HUDEP-2 (cell line): Measurements from ENCODE around the gene BICD1.

Experiments
- DNase-seq, 76 experiments: peaks; one replicate each; lab custom pipeline; 2025; ENCODE audit not compliant: unreplicated experiment in 76 of 76; lab: John Stamatoyannopoulos, UW

BICD1 gene

DNA sequence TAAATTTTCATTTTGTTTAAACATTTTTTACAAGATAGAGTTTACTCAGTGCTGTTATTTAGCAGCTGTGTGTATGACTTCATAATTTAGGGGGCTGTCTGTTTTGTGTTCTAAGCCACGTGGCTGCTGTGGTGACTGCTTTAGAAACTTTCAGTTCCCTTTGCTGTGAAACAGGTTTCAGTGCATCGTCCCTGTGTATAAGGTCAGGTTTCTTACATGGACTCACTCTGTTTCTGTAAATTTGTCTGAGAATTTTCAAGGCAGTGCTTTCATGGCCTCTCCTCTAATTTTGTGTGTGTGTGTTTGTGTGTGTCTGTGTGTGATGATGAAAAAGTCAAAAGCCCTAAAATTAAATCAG is 32.4 kb downstream of the BICD1 start:
- DNase-seq, result no peak

DNA sequence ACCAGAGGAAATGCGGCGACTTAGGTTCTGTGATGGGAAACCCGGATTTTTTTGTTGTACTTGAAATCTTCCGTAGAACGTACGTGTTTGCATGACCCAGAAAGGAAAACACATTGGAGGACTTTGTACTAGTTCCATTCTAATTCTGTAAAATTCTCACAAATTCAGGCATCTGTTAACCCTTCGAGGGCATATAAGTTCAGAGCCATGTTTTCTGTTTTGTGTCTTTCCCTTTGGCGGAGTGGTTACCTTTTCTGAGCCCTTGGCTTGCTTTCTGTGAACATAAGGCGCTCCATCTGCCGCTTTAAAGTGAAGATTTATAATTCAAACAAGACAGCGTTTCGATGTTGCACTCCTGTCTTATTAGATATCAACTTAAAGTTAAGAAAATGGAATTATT is 34.2 kb downstream of the BICD1 start:
- DNase-seq, result no peak

DNA sequence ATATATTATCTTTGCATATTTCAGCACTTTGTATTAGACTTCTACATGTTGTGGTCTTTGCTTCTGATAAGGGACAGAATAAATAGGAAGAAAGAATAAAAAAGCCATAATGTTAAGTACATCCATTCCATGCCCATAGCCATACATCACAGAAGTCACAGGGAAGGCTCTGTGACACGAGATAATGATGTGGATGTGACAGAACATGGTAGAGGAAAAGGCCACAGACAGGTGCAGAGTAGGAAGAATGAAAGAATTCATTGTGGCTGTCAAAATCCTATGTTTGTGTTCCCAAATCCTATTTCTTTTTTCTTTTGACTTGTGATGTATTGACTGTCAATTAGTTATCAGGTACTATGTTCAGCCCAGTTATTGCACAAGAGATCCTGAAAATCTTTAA is 38.4 kb downstream of the BICD1 start:
- DNase-seq, result no peak

- no peak for DNase-seq
These were observed 39.6 kb downstream of the BICD1 start for GRCh38 chr12:32146074-32146873.

- DNase-seq, result no peak
These were observed 41.7 kb downstream of the BICD1 start for GRCh38 chr12:32148372-32148771.

DNA sequence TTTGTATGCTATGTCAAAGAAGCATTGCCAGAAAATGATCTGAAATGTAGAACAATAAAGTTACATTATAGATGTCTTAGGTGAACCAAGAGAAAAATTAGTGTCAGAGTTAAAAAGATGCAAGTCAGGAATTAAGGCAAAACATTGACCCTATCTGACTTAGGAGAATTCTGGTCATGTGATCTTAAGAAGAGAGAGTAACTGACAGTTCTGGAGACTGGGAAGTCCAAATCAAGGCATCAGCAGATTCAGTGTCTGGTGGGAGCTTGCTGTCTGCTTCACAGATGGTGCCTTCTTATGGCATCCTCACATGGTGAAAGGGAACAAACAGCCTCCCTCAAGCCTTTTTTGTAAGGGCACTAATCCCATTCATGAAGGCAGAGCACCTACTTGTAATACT is 42.8 kb downstream of the BICD1 start:
- DNase-seq, result no peak

DNA sequence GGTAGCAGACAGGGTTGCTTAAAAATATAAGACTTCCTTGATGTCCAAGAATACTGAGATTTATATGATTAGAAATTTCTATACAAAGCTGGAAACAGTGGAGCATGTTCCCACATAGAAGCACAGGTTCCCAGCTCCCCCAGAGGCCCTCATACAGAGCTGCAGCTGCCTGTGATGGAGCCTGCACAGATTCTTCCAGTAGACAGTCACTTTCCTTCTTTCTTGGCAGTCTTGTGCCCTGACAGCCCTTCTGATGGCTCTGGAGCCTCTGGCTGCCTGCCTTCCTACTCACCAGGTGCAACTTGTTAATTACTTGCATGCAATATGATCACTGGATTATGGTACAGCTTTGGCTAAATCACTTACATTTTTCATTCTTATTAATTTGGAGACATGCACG is 44.4 kb downstream of the BICD1 start:
- DNase-seq, result no peak

DNA sequence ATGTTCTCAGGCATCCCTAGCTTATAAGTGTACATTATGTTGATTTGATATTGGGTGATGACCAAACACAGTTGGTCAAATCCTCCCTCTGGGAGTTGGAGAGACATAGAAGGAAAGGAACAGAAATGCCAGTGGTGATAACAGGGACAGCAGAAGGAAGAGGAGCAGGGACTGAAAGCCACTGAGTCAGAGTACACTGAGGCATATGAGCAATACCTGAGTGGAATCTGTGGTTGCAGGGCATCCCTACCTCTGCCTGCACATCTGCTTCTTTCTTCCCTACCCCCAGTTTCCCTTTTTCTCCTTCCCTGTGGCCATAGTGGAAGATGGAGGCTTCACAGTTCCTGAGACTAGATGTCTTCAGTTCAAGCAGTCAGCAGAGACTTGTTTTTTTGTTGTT is 44.9 kb downstream of the BICD1 start:
- DNase-seq, result no peak

DNA sequence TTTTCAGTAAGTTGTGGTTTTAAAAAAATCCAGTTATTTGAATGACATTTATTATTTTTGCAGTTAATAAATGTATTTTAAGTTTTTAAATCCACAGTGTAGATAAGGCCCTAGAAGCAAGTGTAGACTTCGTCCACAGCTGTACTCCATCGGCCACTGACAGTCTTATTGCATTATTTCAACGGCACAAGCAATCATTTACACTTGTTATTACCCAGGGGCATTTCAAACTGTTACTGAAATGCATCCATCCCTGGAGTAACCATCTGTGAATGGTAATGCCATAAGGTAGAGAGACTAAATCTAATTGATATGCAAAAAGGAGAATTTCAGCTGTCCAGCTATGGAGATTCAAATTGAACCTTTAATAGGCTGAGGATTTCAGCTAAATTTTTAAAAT is 48.4 kb downstream of the BICD1 start:
- no peak for DNase-seq

DNA sequence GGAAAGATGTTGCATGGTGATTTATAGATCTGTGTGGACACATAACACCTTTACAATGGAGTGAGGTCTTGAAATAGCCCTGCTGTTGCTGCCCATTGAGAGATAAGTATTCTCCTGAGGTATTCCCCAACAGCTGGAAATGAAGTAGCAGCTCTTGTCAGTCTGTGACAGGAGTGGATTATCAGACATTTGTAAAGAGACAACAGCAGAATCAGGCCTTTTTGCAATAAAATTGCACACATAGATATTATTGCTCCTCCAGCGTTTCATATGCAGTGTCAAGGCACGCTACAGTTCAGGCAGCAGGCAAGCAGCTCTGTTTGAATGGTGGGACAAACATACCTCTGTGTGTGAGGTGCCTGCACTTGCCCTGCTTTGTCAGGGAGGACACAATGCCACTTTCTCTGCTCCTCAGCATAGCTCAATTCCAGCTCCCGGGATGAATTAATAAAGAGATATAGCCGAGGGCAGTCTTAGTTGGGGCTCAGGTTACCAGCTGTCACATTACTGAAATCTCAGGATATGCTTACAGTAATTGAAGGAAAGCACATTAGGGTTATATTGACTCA is 49.4 kb downstream of the BICD1 start:
- DNase-seq, result no peak

- DNase-seq, result no peak
These were observed 51.9 kb downstream of the BICD1 start for GRCh38 chr12:32158525-32158924.

DNA sequence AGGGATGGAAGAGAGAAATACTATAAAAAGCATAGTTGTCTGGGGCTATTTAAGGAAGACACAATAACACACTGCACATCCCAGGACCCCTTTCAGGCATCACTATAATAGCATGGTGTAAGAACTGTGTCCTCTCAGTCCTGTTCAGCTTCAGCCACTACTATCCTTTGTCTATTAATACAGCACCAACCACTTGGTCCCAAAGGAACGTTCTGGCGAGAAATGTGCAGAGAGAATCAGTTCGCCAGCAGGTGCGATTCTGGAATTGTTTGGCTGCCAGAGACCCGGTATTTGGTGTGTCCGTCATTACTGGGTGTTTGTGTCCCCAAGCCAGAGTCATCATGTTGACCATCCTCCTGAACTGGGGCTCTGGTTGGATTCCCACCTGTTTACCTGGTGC is 52.7 kb downstream of the BICD1 start:
- DNase-seq, result no peak

GRCh38 chr12:32159925-32160324 is 53.3 kb downstream of the BICD1 start:
- DNase-seq, result no peak

- no peak for DNase-seq
These were observed 54.4 kb downstream of the BICD1 start for GRCh38 chr12:32161058-32161457.

- no peak for DNase-seq
These were observed 56.9 kb downstream of the BICD1 start for GRCh38 chr12:32163596-32163995.

DNA sequence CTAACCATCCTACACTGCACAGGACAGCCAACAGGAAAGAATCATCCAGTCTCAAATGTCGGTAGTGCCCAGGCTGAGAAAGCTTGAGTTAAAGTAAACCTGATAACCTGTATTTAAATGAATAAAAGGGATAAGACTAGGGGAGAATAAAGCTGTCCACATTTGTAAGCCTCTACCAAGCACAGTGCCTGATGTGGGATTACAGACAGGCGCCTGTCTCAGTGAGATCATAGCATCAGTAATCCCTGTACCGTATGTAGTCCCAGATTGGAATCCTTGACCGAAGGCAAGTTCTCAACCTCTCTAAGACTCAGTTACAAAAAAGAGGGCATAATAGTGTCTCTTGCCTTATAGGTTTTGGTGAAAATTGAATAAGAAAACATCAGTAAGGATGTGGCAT is 59.9 kb downstream of the BICD1 start:
- no peak for DNase-seq

DNA sequence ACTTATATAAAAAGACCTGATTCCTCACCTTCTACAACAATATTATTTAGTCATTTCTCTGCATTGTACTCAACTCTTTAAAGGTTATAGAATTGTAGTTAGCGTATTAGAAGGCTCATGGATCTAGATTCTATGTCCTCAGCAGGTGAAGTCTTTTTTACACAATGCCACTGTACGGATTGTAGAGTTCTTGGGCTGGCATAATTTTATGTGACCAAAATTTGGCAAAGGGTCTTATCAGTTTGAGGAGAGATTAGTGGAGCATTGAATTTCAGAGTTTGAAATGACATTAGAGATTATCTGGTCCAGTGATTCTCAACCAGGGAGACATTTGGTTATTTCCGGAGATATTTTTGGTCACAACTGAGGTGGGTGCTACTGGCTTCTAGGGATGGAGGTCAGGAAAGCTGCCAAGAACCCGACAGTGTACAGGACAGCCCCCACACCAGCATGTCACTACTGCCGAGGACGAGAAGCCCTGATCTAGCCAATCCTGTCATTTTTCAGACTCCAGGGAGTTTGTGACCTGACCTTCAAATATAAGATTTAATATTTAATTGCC is 63.9 kb downstream of the BICD1 start:
- DNase-seq, result no peak

DNA sequence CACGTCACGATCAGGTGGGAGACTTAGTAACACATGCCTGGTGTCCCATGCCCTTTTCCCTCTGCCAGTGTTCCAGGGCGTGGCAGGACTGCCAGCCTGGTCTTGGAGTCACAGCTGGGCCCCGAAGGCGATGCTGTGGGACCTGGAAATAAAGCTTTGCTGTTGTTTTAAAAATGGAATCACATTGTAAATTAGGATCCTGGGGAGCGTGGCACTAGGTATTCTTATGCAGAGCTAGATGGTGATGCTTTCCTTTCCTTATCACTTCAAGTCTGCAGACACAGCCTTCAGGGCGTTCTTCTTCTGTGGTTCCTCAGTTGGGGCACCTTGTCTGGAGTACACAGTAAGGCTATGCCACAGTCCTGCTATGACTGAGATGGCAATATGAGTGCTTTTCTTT is 64.6 kb downstream of the BICD1 start:
- DNase-seq, result no peak

DNA sequence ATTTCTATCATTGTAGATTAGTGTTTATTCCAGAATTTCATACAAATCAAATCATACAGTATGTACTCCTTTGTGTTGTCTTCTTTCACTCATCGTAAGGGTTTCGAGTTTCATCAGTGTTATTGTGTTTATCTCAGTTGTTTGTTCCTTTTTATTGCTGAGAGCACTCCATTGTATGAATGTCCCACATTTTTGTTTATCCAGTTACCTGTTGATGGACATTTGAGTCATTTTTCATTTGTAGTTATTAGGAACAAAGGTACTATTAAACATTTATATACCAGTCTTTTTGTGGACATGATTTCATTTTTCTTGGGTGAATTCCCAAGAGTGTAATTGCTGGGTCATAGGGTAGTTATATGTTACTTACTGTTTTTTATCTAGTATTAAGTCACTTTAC is 70.0 kb downstream of the BICD1 start:
- DNase-seq, result no peak

GRCh38 chr12:32178341-32179010 is 71.8 kb downstream of the BICD1 start:
- DNase-seq, result no peak

- DNase-seq, result no peak
These were observed 72.4 kb downstream of the BICD1 start for GRCh38 chr12:32179011-32179395.
